Endothelial cell of hepatic sinusoid (primary cell): Measurements from ENCODE around the gene PRG2.
"Not testable (repeated sequence)": the region's sequence is repeated elsewhere in the genome, so short reads cannot be mapped to it uniquely, and the experiment has no call there.

Experiments
- in situ Hi-C: cut with HindIII; loops from 2 replicates; pipeline ENCODE4 v1.10.0; 2017; ENCODE audit warnings: low sequenced_read_pairs

PRG2 gene

DNA sequence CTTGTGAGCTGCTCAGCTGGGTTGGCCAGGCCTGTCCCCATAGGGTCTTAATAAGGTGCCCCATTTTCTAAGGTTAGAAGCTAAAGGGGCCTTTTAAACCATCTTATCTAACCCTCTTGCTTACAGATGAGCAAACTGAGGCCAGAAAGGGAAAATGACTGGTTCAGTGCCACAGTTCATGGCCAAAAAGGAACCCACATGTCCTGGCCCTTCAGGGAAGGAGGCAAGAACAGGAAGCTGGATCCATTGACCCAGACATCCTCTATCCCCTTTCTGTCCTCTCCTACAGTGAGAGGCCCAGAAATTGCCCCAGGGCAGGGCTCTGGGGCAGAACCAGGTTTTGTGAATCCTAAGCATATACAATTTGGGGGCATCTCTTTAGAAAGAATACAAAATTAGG is 19.5 kb downstream of the PRG2 start:
- in situ Hi-C loops = no loop called here

DNA sequence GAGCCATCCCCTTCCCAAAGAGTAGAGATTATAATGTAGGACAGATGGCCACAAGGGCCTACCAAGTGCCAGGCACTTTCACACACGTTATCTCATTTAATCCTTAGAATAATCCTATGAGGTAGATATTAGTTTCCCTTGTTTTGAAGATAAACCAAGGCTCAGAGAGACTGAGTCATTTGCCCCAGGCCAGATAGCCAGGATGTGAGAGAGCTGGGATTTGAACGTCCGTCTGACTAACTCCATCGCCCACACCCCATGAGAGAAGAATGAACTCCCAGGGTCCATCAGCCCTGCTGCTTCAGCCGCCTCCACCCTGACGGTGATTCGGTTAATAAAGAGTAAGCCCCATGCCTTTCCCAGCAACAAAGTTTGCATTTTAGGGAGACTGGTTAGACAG is 20.2 kb downstream of the PRG2 start:
- in situ Hi-C loops = no loop called here

DNA sequence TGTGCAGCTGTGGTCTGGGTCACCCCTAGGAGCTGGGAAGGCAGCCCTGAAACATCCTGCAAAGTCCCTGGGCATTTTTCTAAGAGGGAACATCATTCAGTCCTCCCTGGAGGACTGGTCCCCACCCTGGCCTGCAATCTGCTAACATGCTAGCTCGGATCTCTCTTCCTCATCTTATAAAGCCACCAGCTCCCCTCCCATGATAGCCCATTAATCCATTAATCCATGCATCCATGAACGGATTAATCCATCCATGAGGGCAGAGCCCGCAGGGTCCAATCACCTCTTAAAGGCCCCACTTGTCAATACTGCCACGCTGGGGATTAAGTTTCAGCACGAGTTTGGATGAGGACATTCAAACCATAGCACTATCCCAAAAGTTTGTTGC is 21.6 kb downstream of the PRG2 start:
- in situ Hi-C loops = no loop called here

DNA sequence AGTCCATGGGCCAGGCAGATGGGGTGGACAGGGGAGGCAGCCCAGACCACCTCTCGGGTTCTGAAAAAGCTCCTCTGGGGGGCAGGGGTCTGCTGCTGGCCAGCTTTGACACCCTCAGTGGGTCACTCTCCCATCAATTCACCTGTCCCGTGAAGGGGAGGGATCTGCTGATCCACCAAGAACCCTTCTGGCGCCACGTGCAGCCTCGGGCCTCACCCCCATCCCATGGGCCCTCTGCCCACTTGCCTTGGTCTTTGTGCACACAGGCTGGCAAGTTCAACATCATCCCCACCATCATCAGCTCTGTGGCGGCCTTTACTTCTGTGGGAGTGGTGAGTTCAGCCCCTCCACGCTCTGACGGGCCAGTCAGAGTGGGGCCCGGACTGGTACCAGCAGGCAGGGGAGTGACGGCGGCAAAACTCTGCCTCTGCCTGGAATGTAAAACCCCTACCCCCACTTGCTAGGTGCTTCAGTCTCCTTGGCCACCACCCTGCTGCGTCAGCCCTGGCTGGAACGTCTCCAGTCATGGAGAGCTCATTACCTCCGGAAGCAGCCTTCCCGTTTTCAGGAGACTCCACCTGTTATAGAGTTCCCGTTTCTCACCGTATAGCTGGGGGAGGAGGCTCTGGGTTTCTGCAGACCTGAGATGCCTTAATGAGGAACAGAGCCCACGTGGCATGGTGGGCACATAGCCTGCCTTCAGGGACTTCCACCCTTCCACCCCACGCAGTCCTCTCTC is 22.2 kb downstream of the PRG2 start:
- in situ Hi-C loops = no loop called here

DNA sequence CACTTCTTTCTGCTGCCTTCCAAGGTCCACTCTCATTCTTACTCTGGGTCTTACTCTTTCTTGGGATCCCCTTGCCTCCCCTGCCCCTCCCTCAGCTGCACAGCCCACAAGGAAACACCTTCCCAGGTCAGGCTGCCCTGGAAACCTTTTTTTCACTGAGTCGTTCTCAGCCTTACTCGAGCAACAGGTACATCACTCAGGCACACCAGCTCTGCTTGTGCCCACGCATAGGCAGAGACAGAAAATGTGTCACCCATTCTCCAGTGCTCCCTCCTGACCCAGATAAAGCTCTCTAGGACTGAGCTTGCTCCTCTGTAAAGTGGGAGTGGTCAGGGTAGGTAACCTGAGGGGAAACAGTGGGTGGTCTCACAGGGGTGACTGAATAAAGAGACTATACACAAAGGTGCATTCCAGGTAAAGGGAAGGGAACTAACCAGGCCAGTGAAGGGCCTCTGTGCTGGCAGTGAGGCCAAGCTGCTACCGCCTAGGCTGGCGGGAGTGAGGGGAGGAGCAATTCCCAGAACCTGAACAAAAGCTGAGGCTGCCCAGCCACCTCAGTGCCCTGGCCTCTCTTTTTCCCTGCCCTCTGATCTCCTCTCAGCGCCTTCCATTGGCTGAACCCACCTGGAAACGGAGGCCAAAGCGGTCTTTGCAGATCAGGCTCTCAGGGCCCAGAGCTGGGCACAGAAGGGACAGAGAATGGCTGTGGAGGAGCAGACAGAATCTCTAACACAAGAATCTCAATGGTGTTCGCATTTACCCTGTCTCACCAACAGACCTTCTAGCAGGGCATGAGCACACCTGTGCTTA is 25.4 kb downstream of the PRG2 start:
- in situ Hi-C loops = no loop called here

DNA sequence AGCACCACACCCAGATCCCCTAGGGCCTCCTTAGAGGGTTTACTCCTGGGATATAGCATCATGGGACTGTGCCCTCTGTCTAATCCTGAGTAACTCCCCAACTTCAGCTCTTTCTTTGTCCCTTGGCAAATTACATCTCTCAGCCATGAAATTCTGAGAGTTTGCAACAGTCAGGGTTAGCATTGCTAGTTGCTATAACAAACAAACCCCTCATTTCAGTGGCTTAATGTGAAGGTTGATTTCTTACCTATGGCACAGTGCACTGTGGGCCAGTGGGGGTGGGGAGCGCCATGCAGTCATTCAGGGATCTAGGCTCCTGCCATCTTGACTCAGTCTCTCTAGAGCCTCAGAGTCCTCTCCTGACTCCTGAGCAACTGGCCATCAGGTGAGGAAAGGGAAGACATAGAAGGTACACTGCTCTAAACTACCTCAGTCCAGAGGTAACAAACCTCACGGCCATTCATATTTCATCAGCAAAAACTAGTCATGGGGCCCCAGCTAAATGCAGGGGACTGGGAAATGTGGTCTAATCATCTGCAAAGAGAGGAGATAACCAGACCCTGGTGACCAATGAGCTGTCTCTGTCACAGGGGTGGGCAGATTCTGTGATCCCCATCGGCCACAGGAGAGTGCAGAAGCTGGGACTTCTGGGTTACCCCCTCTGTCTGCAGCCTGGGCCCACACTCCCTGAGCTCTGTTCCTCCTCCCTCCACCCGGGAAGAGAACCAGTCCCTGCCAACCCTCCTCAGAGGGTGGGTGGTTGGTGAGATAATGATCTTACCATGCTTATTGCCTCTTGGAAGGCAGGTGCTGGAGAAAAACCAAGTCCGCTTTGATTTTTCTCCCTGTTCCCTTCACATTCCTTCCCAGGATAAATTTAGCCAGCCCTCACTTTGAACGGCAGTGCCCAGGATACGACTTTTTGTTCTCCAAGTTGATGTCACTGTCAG is 27.0 kb downstream of the PRG2 start:
- in situ Hi-C loops = no loop called here

DNA sequence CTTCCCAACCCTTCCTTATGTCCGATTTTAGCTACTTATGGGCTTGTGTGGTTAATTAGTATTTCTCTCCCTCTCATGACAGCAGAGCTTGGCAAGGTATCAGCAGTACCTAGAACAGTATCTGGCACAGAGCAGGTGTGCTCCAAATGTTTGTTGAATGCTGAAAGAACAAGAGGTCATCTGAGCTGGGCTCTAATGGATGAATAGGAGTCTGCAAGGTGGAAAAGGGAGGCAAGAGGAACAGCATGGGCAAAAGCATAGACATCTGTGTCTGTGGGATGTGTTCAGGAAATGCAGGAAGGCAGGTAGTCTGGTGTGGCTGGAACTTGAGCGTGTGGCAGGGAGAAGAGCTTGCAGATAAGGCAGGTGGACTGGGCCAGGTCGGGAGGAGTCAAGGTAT is 28.5 kb downstream of the PRG2 start:
- in situ Hi-C loops = no loop called here

DNA sequence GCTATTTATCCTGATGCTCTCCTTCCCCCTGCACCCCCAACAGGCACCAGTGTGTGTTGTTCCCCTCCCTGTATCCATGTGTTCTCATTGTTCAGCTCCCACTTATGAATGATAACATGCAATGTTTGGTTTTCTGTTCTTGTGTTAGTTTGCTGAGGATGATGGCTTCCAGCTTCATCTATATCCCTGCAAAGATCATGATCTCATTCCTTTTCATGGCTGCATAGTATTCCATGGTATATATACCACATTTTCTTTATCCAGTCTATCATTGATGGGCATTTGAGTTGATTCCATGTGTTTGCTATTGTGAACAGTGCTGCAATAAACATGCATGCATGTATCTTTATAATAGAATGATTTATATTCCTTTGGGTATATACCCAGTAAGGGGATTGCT is 29.0 kb downstream of the PRG2 start:
- in situ Hi-C loops = not testable (repeated sequence)

DNA sequence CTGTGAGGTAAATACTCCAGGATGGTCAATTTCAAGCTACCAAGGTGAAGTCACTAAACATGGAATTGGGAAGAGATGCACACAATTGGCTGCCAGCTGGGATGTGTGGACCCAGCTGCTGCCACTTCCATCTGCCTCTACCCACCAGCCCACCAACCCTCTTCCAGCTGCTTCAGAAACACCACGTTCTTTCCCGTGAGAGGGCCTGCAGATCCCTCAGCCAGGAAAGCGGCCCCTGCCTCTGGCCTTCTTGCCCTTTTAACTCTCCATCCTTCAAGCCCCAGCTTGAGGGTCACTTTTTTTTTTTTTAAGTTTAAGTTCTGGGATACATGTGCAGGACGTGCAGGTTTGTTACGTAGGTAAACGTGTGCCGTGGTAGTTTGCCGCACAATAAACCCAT is 29.5 kb downstream of the PRG2 start:
- in situ Hi-C loops = no loop called here

DNA sequence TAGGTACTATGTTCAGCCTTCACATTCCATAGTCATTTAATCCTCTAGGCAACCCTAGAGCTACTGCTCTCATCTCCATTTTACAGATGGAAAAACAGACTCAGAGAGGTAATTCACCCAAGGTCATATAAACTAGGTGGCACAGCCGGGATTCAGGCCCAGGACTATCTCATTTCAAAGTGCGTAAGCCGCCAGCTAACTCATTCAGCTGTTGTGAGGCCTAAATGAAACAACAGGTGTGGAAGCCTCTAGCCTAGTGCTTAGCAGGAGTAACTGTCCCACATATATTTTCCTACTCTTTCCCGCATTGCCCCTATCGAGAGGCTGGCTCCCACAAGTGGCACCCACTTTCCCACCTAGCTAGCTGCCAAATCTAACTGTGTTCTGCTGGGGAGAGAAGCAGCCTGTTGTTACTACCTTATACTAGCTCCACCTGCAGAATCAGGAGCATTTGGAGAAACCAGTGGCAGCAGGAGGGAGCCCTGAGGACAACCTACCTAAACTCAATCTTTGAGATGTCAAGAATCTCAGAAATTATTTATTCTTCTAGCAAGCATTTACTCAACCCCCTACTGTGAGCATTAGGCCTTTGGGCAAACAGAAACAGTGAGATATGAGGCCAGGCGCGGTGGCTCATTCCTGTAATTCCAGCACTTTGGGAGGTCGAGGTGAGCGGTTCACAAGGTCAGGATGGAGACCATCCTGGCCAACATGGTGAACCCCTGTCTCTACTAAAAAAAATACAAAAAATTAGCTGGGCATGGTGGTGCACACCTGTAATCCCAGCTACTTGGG is 30.4 kb downstream of the PRG2 start:
- in situ Hi-C loops = no loop called here

DNA sequence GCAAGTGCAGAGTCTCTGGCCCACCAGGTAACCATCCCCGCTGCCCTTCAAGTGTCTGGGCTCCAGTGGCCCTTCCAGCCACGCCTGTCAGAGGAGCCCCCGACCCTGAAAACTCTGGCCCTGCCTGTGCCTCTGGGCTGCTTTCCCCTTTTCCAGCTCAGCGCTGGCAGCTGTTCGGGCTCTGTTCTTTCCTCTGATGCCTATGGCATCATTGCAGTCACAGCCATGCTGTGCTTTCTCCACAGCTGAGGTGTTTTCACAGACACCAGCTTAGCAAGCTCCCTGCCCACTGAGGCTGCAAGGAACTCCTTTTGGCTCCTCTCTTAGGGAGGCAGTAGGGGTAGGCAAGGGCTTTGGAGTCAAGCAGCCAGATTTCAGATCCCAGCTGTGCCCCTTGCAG is 31.1 kb downstream of the PRG2 start:
- in situ Hi-C loops = no loop called here

DNA sequence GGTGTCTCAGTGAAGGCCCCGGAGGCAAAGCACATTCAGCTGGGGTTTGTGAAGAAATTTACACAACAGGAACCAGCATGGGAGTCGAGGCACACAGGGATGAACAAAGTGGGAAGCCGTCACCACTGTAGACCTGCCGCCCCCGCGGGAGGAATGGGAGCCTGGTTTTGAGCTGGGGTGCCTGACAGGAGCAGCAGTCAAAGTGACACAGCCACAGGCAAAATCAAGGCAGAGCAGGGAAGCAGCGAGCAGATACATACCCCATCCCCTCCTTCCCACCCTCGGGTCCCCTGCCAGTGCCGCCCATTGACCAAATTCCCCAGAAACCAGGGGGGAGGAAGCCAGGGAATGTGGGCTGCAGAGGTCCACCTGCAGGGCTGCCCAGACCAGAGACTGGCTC is 31.5 kb downstream of the PRG2 start:
- in situ Hi-C loops = no loop called here

DNA sequence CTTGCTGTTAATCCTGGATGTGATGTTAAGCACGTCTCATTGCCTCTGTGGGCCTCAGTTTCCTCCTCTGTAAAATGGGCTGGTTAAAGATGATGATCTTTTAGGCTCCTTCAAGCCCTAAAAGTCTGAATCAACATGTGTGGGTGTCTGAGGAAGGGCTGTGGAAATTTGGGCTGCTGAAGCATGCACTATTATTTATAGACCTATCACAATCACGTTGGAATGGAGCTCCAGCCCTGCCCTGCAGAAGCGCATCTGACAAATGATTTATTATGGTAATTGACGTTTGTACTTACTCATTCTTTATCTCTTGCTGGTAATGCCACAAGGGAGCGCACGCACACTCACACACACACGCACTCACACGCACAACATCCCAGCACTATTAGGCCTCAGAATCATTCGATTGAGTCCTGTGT is 31.9 kb downstream of the PRG2 start:
- in situ Hi-C loops = no loop called here

DNA sequence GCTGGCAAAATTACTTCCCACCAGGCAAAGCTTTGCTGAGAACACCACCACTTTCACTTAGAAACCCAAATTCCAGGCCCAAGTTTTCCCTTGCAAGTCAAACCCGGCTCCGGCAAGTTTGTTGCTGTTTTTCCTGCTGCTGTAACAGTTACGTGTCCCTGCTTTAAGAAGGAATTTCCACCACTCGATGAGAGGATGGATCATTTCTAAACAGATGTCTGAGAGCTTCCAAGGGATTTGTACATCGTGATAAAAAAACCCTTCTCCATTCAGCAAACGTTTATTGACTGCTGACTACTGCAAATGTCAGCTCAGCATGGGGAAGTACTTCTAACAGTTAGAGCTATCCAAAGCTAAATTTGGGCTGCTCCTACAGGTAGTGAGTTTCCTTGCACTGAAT is 32.6 kb downstream of the PRG2 start:
- in situ Hi-C loops = no loop called here

DNA sequence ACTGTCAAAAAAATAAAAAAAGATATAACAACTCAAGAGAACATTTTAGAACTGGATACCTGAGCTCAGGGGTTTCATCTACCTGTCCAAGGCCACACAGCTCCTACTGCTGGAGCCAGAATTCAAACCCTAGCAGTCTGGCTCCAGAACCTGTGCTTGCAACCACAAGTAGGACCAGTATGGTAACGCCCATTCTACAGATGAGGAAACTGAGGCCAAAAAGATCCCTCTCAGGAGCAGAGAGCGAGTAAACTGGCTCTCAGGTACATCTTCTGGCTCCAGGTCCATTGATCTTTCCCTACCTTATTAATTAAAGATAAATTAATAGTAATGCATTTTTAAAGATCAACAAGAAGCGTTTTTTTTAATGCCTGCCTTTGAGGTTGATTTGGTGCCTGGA is 33.1 kb downstream of the PRG2 start:
- in situ Hi-C loops = no loop called here

DNA sequence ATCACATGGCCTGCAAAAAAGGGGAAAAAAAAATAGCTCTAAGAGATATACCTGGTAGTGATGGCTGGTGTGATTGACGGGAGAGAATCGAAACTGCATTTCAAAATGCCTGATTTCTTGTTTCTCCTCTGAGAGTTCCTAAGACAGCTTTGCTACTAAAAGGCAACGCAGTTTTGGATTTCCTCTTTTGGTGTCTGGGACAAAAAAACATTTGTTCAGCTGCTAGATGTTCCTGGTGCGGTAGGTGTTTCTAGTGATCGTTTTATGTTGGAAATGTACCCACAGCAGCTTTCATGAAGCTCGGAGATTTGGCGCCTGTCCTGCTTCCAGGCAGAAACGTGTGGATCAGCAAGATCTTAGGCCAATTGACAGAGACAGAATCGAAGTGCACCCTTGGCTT is 34.2 kb downstream of the PRG2 start:
- in situ Hi-C loops = no loop called here

DNA sequence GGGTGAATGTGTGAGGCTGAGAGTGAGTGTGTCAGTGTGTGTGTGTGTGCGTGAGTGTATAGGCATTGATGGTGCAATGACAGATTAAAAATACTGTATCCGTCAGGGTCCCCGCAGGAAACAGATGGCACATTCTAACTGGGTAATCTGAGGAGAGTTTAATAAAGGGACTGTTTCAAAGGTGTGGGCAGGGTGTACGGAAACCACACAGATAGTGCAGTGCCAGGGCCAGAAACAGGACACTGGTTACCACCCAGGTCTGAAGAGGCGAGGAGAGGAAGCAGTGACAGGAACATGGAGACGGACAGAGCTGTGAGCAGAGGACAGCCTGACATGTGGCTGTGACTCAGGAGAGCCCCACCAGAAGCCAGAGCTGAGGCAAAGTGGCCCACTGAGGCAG is 35.8 kb downstream of the PRG2 start:
- in situ Hi-C loops = no loop called here

DNA sequence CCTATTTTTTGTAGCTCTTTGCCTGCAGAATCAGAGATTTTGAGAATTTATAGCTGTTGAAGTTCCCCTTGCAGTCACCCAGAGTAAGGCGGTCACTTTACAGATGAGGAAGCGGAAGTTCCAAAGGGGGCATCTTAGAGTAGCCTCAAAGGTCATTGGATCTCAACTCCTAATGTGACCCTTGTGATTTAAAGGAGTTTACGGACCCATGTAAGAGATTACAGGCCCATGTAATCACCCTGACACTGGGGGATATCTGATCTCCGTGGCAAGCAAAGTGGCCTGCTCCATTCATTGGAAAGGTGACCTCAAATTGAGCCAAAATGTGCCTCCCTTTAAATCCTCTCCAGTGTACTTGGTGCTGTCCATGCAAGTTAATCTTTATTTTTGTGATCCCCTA is 36.6 kb downstream of the PRG2 start:
- in situ Hi-C loops = no loop called here

DNA sequence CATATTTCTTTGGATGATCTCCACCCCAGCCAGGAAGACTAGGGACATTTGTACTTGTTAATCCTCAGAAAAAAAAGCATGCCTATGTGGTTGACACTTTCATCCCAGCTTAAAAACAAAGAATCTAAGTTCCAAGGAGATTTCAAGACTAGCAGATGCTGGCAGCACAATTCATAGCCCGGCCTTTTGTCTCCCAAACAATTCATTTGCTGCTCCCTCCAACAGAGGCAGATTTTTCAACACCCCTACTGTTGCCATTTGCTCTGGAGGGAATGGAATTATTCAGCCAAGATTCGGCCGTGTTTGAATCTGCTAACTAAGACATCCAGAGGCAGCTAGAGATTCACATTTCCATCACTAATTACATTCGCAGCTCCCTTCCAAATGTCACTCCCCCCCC is 37.0 kb downstream of the PRG2 start:
- in situ Hi-C loops = no loop called here

DNA sequence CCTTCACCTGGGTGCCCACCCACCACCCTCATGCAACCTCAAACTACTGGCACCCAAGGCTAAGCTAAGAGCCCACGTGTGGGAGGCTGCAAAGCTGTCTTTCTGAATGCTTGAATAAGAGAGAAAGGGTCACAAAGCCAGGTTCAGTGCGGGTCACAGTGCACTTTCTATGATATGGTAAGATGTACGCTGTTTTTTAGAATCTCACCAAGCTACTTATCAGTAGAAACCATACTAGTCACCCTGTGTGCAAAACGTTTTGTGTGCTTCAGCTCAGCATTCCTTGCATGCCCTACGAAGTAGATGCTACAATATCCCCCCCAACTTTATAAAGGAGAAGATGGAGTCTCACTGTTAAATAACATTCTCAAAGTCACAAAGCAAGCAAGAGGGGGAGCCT is 37.4 kb downstream of the PRG2 start:
- in situ Hi-C loops = no loop called here
